ENCODE results near the gene NKG7. TPM values are rescaled to one million over a fixed set of nuclear protein-coding genes. Genes with fewer than 3 reads are reported as not detected.

The NKG7 gene
- polyA plus RNA-seq, 1 donor (not counting 4 experiments of a cell fraction or from before 2014, with no cell fraction given), result not detected

DNA sequence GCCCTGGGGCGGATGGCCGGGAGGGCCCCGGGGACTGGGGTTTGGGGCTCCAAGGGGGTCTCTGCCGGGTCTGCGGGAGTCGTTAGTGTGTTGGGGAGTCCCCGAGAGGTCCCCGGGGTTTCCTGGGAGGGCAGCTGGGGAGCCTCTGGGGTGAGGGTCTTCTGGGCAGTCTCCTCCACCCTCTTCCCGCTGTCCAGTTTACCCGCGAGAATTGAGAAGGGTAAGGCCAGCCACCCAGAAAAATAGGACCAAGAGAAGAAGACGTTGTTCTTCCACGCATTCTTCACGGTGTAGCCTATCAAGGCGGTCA lies 5.2 kb downstream of the NKG7 start:
- Histone ChIP-seq H3K27me3 (ENCODE audit: control insufficient read depth, extremely low read depth, insufficient read depth, low read length) (no peaks in the 10 kb centered on the region), H3K4me2 (ENCODE audit: control insufficient read depth, extremely low read depth, insufficient read depth, low read depth, low read length) (peak overlapping the region; percentile 98), H3K9me3 (ENCODE audit: control insufficient read depth, low read depth, low read length) (no peaks in the 10 kb centered on the region), H3K9ac (ENCODE audit: control insufficient read depth, extremely low read depth, insufficient read depth, low read length) (peak overlapping the region; percentile 85), H3K36me3 (ENCODE audit: control insufficient read depth in 2 of 2, extremely low read depth in 1 of 2, insufficient read depth in 2 of 2, low read length in 2 of 2) (no peaks in the 10 kb centered on the region), H3K4me1 (ENCODE audit: control insufficient read depth, extremely low read depth, insufficient read depth, low read length) (peaks cover 21% of the 10 kb centered on the region), H3K27ac (ENCODE audit: control insufficient read depth, insufficient read depth, low read length) (peak overlapping the region; percentile 89), H3K4me3 (ENCODE audit: control insufficient read depth in 2 of 3, extremely low read depth in 1 of 3, insufficient read depth in 2 of 3, low read depth in 1 of 3, low read length in 3 of 3) (peak overlapping the region; percentile 54 to 90 (median 88)), H4K20me1 (ENCODE audit: control insufficient read depth, extremely low read depth, insufficient read depth, low read length) (peaks cover 4% of the 10 kb centered on the region), H3K9me1 (ENCODE audit: control insufficient read depth, extremely low read depth, insufficient read depth, low read length) (no peaks in the 10 kb centered on the region), H3K79me2 (ENCODE audit: control insufficient read depth, insufficient read depth, low read length) (peaks cover 16% of the 10 kb centered on the region), H2AFZ (ENCODE audit: control insufficient read depth, low read length) (peak overlapping the region; percentile 89)
- DNase-seq (ENCODE audit: low read depth, low spot score), result no peak
- dilution Hi-C loops (cut with MboI; ENCODE audit: extremely low pct_ligation_motif_present, low sequenced_read_pairs), result no loop called here
- TF ChIP-seq CTCF (optimal IDR thresholded peaks at IDR 0.05 in 1 of 3, IDR thresholded peaks at IDR 0.05 in 1 of 3, conservative IDR thresholded peaks at IDR 0.05 in 1 of 3; ENCODE audit: extremely low read depth in 1 of 3, insufficient read depth in 2 of 3, low read length in 3 of 3) (no peak), EZH2 (IDR thresholded peaks at IDR 0.05; ENCODE audit: low read length) (no peak)
- no peak for FAIRE-seq

DNA sequence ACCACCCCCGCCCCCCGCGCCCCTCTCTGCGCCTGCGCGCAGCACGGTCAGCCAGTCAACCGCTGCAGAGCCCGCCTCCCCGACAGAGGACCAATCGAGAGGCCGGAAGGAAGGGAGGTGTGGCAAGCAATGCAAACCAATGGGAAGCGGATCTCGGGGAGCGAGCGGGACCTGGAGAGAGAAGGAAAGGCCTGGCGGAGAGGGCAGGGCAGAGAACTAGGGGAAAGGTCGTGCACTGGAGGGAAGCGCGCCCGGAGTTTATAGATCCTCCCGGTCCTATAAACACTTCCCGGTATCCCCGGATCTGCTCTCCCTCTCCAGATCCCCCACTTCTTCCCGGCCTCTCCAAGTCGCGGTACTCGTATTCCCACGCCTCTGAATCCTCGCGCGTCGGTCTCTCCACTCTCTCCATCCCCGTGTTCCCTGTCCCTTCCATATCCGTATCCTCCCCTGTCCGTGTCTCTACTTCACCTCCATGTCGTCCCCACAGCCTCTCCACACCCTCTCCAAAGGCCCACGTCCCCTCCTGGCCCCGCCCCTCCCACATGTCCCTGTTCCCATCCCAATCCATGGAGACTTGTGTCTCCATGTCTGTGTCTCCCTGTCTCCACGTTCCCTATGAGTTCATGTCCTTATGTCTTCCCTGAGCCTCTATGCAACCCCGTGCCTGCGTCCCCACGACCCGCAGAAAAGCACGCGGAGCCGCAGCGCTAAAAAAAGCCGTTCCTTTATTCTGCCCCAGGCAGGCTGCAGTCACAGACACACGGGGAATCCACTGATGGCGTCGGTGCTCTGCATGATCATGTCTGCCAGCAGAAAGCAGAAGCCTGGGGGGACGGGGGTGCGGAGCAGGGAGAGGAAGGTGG lies 5.8 kb downstream of the NKG7 start:
- Histone ChIP-seq H3K36me3 (ENCODE audit: control insufficient read depth in 2 of 2, extremely low read depth in 1 of 2, insufficient read depth in 2 of 2, low read length in 2 of 2) (no peaks in the 10 kb centered on the region), H3K4me3 (ENCODE audit: control insufficient read depth in 2 of 3, extremely low read depth in 1 of 3, insufficient read depth in 2 of 3, low read depth in 1 of 3, low read length in 3 of 3) (peak overlapping the region; percentile 54 to 90 (median 88)), H3K27ac (ENCODE audit: control insufficient read depth, insufficient read depth, low read length) (peak overlapping the region; percentile 89), H3K9ac (ENCODE audit: control insufficient read depth, extremely low read depth, insufficient read depth, low read length) (peak overlapping the region; percentile 88), H3K27me3 (ENCODE audit: control insufficient read depth, extremely low read depth, insufficient read depth, low read length) (no peaks in the 10 kb centered on the region), H3K9me1 (ENCODE audit: control insufficient read depth, extremely low read depth, insufficient read depth, low read length) (no peaks in the 10 kb centered on the region), H3K79me2 (ENCODE audit: control insufficient read depth, insufficient read depth, low read length) (peaks cover 16% of the 10 kb centered on the region), H2AFZ (ENCODE audit: control insufficient read depth, low read length) (peak overlapping the region; percentile 89), H3K4me2 (ENCODE audit: control insufficient read depth, extremely low read depth, insufficient read depth, low read depth, low read length) (peak overlapping the region; percentile 98), H3K9me3 (ENCODE audit: control insufficient read depth, low read depth, low read length) (no peaks in the 10 kb centered on the region), H4K20me1 (ENCODE audit: control insufficient read depth, extremely low read depth, insufficient read depth, low read length) (peaks cover 4% of the 10 kb centered on the region), H3K4me1 (ENCODE audit: control insufficient read depth, extremely low read depth, insufficient read depth, low read length) (peaks cover 21% of the 10 kb centered on the region)
- dilution Hi-C loops (cut with MboI; ENCODE audit: extremely low pct_ligation_motif_present, low sequenced_read_pairs), result no loop called here
- peak; percentile 89 for DNase-seq (ENCODE audit: low read depth, low spot score)
- TF ChIP-seq EZH2 (IDR thresholded peaks at IDR 0.05; ENCODE audit: low read length) (no peak), CTCF (optimal IDR thresholded peaks at IDR 0.05 in 1 of 3, IDR thresholded peaks at IDR 0.05 in 1 of 3, conservative IDR thresholded peaks at IDR 0.05 in 1 of 3; ENCODE audit: extremely low read depth in 1 of 3, insufficient read depth in 2 of 3, low read length in 3 of 3) (no peak)
- FAIRE-seq, result no peak
